Esophagus squamous epithelium (tissue), 4 donors: ENCODE measurements around the gene GLRA1.

Experiments
- POLR2A ChIP-seq, 4 donors: fragments of 450-650 bp; IDR thresholded peaks; one replicate each; pipeline ENCODE4 v1.6.1; 2017; ENCODE audit warnings: antibody characterized with exemption in 4 of 4, mild to moderate bottlenecking in 4 of 4, moderate library complexity in 3 of 4
- TF ChIP-seq, protein P1 (sequence below), 6 experiments: fragments of 450-650 bp in 4 of 6; fragments of 200-600 bp in 2 of 6; sonication (generic) in 2 of 6; IDR thresholded peaks; one replicate each; pipeline ENCODE4 v1.5.1; 2016 to 2019; ENCODE audit warnings: antibody characterized with exemption in 6 of 6, mild to moderate bottlenecking in 4 of 6, moderate library complexity in 4 of 6

DNA sequence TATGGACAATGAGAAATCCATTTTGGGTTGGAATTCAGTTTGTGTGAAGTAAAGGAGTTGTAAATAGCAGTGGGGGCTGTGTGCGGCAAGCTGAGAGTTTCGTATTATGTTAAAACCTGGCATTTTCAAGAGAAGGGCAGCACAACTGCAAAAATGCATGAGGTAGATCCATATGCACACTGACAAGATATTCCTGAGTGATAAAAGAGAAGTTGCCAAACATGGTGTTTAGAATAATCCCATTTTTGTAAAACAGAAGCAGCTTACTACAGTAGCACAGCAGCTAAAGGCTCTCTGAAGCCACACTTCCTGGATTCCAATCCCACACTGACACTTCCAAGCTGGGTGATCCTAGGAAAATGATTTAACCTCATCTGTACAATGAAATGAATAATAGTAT lies 11.2 kb downstream of the GLRA1 start:
- TF ChIP-seq, protein P1, sequence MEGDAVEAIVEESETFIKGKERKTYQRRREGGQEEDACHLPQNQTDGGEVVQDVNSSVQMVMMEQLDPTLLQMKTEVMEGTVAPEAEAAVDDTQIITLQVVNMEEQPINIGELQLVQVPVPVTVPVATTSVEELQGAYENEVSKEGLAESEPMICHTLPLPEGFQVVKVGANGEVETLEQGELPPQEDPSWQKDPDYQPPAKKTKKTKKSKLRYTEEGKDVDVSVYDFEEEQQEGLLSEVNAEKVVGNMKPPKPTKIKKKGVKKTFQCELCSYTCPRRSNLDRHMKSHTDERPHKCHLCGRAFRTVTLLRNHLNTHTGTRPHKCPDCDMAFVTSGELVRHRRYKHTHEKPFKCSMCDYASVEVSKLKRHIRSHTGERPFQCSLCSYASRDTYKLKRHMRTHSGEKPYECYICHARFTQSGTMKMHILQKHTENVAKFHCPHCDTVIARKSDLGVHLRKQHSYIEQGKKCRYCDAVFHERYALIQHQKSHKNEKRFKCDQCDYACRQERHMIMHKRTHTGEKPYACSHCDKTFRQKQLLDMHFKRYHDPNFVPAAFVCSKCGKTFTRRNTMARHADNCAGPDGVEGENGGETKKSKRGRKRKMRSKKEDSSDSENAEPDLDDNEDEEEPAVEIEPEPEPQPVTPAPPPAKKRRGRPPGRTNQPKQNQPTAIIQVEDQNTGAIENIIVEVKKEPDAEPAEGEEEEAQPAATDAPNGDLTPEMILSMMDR (IDR thresholded peaks at IDR 0.05), result no peak
- TF ChIP-seq POLR2A (IDR thresholded peaks at IDR 0.05), result no peak
